Panc1 (cell line): ENCODE results near the gene ZBTB20. TPM values are rescaled to one million over a fixed set of nuclear protein-coding genes. Genes with fewer than 3 reads are reported as not detected.

Experiments
- ATAC-seq: fragments of 200-7000 bp; cut with Tn5 transposase; 2 replicates; pipeline ENCODE4 v1.9.1; 2020; ENCODE audit warnings: mild to moderate bottlenecking, moderate library complexity
- BruUV-seq: library from RNA; stranded (reverse); fragments of 400-500 nt; replicated peaks from 2 replicates; lab custom pipeline; 2021; lab: Mats Ljungman, UMichigan
- CTCF ChIA-PET: fragments of 300-600 bp; sonication (Branson Sonifier 250); formaldehyde crosslinking; loops from one replicate; lab custom pipeline; 2022; ENCODE audit warnings: antibody characterized with exemption; lab: Charles Lee
- POLR2A ChIA-PET: fragments of 300-600 bp; sonication (Branson Sonifier 250); formaldehyde crosslinking; loops from one replicate; lab custom pipeline; 2022; ENCODE audit warnings: antibody characterized with exemption; lab: Charles Lee
- DNase-seq: peaks from one replicate; pipeline ENCODE4 v3.0.0-alpha.2; 2010; ENCODE audit warnings: low read depth, low spot score
- H3K27ac ChIP-seq: 2 replicates; pipeline ENCODE4 v1.5.1; 2011; ENCODE audit warnings: mild to moderate bottlenecking, low read length, inconsistent platforms
- H3K27me3 ChIP-seq: fragments of 200-500 bp; sonication (Bioruptor generic); 2 replicates; pipeline ENCODE4 v1.6.0; 2014; ENCODE audit warnings: low read length, inconsistent platforms; ENCODE audit not compliant: control insufficient read depth, insufficient read depth
- H3K36me3 ChIP-seq: fragments of 200-500 bp; sonication (Bioruptor generic); 2 replicates; pipeline ENCODE4 v1.5.1; 2014; ENCODE audit warnings: inconsistent platforms, mild to moderate bottlenecking, low read length, moderate library complexity; ENCODE audit not compliant: control insufficient read depth, insufficient read depth
- H3K4me1 ChIP-seq: 2 replicates; pipeline ENCODE4 v1.5.1; 2011; ENCODE audit warnings: inconsistent platforms, mild to moderate bottlenecking, low read length, moderate library complexity; ENCODE audit not compliant: control insufficient read depth, insufficient read depth
- H3K4me3 ChIP-seq, 2 experiments: 2 replicates each; pipeline ENCODE4 v1.5.1; 2011 to 2012; ENCODE audit warnings: low read depth in 2 of 2, low read length in 2 of 2, mild to moderate bottlenecking in 2 of 2, inconsistent platforms in 1 of 2, moderate library complexity in 1 of 2
- H3K9me3 ChIP-seq: fragments of 200-500 bp; sonication (Bioruptor generic); 2 replicates; pipeline ENCODE4 v1.5.1; 2014; ENCODE audit warnings: low read depth, mild to moderate bottlenecking, inconsistent platforms, low read length, moderate library complexity; ENCODE audit not compliant: control insufficient read depth, insufficient read depth
- POLR2AphosphoS5 ChIP-seq: IDR thresholded peaks from 2 replicates; pipeline ENCODE4 v1.6.1; 2012; ENCODE audit warnings: mild to moderate bottlenecking, low read depth, low read length, moderate library complexity
- REST ChIP-seq, 2 experiments: IDR thresholded peaks; 2 replicates each; pipeline ENCODE4 v1.6.1; 2011 to 2012; ENCODE audit warnings: low read depth in 2 of 2, control low read depth in 1 of 2, low read length in 1 of 2, mild to moderate bottlenecking in 1 of 2, moderate library complexity in 1 of 2; ENCODE audit not compliant: insufficient read depth in 1 of 2
- SIN3A ChIP-seq: IDR thresholded peaks from 2 replicates; pipeline ENCODE4 v1.6.1; 2012; ENCODE audit warnings: low read depth, mild to moderate bottlenecking, low read length, moderate library complexity, borderline replicate concordance; ENCODE audit not compliant: insufficient read depth
- TCF7L2 ChIP-seq: IDR thresholded peaks from 2 replicates; pipeline ENCODE4 v1.6.1; 2011; ENCODE audit warnings: mild to moderate bottlenecking, low read depth, low read length, inconsistent platforms
- in situ Hi-C: cut with HindIII; loops from 2 replicates; pipeline ENCODE4 v1.10.0; 2016; ENCODE audit warnings: low sequenced_read_pairs, low pct_unique_long_range_greater_than_20kb
- intact Hi-C: fragments of 100-400 bp; cut with micrococcal nuclease; formaldehyde crosslinking; loops from one replicate; pipeline ENCODE4 v1.10.0; 2022; ENCODE audit not compliant: unreplicated experiment
- total RNA-seq: library from RNA; stranded (reverse); gene quantifications from one replicate; pipeline ENCODE4 v1.2.1, GENCODE V29; 2021; ENCODE audit not compliant: unreplicated experiment
- TF ChIP-seq, protein P1 (sequence below): fragments of 450-650 bp; IDR thresholded peaks from 2 replicates; pipeline ENCODE4 v1.5.1; 2017; ENCODE audit warnings: mild to moderate bottlenecking

ZBTB20 gene
- total RNA-seq, 1 experiment from 2014 or later = 4.1 TPM

DNA sequence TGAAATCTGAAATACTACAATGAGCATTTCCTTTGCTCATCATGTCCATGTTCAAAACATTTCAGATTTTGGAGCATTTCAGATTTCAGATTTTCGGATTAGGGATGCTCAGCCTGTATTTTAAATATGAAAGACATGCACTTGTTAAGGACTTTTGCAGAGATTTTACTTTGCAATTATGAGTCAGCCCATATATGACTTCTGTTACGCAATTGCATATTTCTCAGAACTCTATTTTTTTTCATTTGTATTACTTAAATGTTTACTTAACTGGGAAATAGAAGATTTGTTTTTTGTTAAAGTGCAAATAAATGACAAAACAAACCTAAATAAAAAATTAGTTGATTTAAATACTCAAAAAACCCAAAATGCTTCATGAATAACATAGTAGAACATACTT is 376.2 kb downstream of the ZBTB20 start:
- no peak overlapping the region for H3K4me3 ChIP-seq
- no peaks in the 10 kb centered on the region for H3K4me1 ChIP-seq
- no TSS peak for BruUV-seq
- intact Hi-C loops = no loop called here
- ChIA-PET POLR2A (interaction anchor here (0.7 kb wide), 1 partner anchor 287 kb away, joined by 3 read pairs; no protein-coding TSS in a partner anchor), CTCF (no interaction called here)
- H3K27me3 ChIP-seq = no peaks in the 10 kb centered on the region
- H3K36me3 ChIP-seq = no peaks in the 10 kb centered on the region
- no peak overlapping the region for H3K27ac ChIP-seq
- no peak for DNase-seq
- no peak for TF ChIP-seq SIN3A
- TF ChIP-seq REST (IDR thresholded peaks at IDR 0.05; ENCODE audit: insufficient read depth in 1 of 2, low read depth in 2 of 2, low read length in 1 of 2) = no peak
- TF ChIP-seq, protein P1, sequence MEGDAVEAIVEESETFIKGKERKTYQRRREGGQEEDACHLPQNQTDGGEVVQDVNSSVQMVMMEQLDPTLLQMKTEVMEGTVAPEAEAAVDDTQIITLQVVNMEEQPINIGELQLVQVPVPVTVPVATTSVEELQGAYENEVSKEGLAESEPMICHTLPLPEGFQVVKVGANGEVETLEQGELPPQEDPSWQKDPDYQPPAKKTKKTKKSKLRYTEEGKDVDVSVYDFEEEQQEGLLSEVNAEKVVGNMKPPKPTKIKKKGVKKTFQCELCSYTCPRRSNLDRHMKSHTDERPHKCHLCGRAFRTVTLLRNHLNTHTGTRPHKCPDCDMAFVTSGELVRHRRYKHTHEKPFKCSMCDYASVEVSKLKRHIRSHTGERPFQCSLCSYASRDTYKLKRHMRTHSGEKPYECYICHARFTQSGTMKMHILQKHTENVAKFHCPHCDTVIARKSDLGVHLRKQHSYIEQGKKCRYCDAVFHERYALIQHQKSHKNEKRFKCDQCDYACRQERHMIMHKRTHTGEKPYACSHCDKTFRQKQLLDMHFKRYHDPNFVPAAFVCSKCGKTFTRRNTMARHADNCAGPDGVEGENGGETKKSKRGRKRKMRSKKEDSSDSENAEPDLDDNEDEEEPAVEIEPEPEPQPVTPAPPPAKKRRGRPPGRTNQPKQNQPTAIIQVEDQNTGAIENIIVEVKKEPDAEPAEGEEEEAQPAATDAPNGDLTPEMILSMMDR = no peak
- no peak for TF ChIP-seq TCF7L2
- no peak for TF ChIP-seq POLR2AphosphoS5
- ATAC-seq = no peak
- in situ Hi-C loops = no loop called here
- peaks cover 10% of the 10 kb centered on the region; the same call in 1 of the 2 replicates for H3K9me3 ChIP-seq

DNA sequence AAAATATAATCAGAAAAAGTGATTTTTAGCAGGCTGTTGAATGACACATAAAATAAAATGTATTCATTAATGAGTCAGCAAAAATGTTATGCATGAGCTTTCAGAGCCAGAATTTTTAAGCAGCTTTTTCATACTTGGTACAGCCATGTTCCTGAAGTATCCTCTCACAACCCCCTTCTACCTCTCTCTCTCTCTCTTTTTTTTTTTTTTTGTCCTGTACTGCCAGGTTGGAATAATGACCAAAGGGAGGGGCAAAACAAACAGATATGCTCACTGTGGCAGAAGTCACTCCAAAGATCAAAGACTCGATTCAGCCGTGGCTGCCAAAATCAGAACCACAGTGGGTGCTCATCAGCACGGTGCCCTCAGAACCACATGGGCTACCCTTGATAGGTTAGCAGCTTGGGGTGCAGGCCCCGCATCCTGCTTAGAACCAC is 383.0 kb downstream of the ZBTB20 start:
- ChIA-PET POLR2A (no interaction called here), CTCF (no interaction called here)
- H3K9me3 ChIP-seq = peaks cover 5% of the 10 kb centered on the region; the same call in 1 of the 2 replicates
- H3K27ac ChIP-seq = no peak overlapping the region
- no peaks in the 10 kb centered on the region for H3K27me3 ChIP-seq
- TF ChIP-seq REST (IDR thresholded peaks at IDR 0.05; ENCODE audit: insufficient read depth in 1 of 2, low read depth in 2 of 2, low read length in 1 of 2) = no peak
- TF ChIP-seq TCF7L2 = no peak
- TF ChIP-seq SIN3A = no peak
- TF ChIP-seq, protein P1 = no peak
- no peak for TF ChIP-seq POLR2AphosphoS5
- H3K4me1 ChIP-seq = no peaks in the 10 kb centered on the region
- no peaks in the 10 kb centered on the region for H3K36me3 ChIP-seq
- no peak overlapping the region for H3K4me3 ChIP-seq
- in situ Hi-C loops (no loop called here), intact Hi-C loops (no loop called here)
- ATAC-seq (no peak), DNase-seq (no peak)
- no TSS peak for BruUV-seq
